Hematopoietic multipotent progenitor cell (in vitro differentiated cells): ENCODE results near the gene TTLL11. TPM values are rescaled to one million over a fixed set of nuclear protein-coding genes. Genes with fewer than 3 reads are reported as not detected.

Experiments used
- DNase-seq, 3 donors: peaks; one replicate each; pipeline ENCODE4 v3.0.0-alpha.2; 2011 to 2015; ENCODE audit warnings: low read depth in 2 of 3, low spot score in 2 of 3
- total RNA-seq: library from RNA; depleted of rRNA; stranded (reverse); fragments of >200 nt; gene quantifications from one replicate; pipeline ENCODE4 v1.2.3, GENCODE V29; 2012

TTLL11 gene
- total RNA-seq, 1 donor = 5.1 TPM

DNA sequence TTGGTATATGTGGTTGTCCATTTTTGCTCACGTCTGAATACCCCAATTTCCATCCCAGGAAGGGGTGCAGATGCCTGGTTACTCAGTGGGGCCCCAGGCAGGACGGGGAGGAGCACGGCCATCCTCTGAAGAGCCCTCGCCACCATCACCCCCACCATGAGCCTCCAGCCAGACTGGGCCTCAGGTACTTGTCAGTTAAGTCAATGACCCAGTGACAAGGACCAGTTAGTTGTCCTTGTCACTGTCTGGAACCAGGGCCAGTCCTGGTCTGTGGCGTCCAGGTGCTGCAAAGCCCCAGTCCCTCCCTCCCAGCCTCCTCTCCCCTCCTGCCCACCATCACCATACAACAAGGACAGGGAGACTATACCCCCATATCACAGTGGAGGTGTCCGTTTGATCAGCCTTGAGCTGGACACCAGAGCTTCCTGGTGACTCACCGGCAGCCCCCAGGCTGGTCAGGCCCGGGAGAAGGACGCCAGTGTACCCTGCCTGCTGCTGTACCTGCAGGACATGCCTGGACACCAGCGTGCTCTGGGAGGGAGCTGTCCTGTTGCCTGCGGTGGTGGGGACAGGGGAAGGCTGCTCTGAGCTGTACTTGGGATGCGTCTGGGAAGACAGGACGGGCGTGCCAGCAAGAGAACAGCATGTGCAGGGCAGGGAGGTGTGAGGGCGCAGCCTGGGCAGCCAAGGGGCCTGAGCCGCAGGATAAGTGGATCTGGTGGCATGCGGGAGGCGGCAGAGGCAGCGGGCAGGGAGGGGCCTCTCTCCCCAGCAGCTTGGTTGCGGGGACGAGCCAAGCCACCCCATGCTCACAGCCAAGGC is 32.6 kb upstream of the TTLL11 start:
- DNase-seq = no peak

DNA sequence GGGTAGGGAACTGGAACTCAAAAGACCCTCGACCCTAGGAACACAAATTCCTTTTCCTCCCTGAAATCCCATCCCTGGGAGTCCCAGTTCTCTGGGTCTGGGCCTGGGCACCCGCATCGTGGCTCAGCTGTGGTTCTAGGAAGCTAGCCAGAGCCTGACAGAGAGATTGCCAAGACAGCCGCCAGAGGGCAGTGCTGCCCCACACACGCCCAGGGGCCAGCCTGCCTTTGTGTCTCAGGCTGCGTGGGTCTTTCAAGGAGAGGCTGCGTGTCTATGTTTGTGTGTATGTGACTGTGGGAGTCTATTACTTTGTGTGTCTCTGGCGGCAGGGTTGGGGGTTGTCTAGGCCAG is 32.0 kb upstream of the TTLL11 start:
- peak; percentile 52 to 87 (median 77) for DNase-seq

DNA sequence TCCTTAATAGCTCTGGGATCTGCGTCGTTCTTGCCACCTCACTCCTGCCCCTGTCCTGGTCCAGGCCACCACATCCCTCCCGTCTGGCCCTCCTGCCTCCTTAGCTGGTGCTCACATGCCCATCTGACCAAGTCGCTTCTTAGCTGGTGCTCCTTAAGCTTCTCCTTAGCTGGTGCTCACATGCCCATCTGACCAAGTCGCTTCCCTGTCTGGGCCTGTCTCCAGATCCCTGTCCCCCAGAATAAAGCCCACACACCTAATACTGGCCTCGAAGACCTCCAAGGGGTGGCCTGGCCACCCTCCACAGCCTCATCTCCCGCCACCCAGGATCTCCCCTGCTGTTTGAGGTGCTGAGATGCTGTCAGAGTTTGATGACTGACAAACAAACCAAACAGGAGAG is 31.4 kb upstream of the TTLL11 start:
- DNase-seq = no peak

DNA sequence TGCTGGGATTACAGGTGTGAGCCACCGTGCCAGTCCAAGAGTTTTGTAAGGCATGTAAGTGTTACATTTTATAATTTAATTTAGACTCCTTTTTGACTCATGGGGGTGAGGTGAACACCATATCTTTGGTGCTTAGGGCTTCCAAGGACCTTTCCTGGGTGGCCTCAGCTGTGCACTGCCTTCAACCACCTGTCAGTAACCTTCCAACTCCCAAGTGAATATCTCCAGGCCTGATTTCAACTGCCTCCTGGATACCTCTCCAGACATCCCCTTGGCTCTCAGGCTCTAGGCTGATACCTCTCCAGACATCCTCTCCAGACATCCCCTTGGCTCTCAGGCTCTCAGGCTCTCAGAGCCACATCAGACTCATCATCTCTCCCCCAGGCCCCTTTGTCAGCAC is 30.9 kb upstream of the TTLL11 start:
- no peak for DNase-seq

DNA sequence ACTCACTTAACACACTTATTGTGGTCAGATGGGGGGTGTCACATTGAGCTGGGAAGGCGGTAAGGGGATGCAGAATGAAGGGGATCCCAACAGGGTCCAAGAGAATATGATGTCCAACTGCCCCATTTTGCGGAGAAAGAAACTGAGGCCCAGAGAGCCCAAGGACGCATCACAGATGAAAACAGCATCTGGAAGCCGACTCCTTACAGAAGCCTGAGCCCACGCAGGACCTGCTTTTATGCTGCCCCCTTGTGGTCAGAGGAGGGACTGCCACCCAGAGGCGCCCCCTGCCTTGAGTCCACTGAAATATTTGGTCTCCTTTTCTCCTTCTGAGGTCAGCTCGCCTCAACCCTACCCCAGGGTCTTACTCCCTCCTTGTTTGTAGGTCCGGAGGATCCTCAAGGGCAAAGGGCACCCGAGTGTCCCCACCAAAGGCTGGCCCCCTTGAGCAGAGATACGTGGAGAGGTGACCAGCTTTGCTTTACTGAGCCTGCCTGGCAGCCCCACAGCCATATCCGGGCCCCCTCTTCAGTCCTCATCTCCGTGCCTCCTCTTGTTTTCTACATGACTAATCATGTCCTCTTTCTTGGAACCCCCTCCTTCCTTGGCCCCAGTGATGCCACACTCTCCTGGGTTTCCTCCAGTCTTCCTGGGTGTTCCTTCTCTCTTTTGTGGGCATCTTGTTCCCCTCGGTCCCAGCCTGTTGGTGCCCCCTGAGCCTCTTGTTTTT is 30.0 kb upstream of the TTLL11 start:
- DNase-seq = peak; percentile 58 to 80 (median 71)

DNA sequence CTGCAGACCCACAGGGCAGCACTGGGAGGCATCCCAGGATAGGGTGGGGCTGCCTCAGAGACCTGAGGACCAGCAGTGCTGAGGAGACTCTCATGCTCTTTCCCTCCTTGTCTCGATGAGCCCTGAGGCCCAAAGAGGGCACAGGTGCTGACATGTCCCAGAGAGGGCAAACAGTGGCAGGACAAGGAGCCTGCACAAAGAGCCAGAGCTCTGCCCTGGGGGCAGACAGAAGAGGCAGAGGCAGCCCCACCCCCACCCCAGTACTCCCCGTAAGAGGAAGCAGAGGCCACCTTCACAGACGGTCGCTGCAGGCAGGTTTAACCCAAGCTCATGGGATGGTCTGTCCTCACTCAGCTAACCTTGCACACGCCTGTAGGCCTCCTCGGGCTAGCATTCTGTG is 29.4 kb upstream of the TTLL11 start:
- peak in 1 of 3 donors; percentile 34 for DNase-seq

DNA sequence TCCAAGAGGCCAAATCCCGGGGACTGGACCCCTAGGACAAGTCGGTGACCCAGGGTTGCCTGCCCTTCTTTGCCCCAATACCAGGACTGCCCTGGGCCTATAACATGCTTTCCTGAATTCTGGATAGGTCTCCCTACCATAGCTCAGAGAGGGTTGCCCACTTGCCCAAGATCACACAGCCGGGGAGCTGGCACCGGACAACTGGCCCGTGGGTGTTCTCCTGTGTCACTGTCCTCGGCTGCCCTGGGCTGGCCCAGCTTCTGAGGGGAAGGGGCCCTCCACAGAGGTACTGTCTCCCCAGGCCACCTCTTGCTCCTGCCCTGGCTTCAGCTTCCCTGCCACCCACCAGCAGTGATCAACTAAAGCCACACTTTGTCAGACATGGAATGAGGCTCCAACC is 28.8 kb upstream of the TTLL11 start:
- DNase-seq = no peak

DNA sequence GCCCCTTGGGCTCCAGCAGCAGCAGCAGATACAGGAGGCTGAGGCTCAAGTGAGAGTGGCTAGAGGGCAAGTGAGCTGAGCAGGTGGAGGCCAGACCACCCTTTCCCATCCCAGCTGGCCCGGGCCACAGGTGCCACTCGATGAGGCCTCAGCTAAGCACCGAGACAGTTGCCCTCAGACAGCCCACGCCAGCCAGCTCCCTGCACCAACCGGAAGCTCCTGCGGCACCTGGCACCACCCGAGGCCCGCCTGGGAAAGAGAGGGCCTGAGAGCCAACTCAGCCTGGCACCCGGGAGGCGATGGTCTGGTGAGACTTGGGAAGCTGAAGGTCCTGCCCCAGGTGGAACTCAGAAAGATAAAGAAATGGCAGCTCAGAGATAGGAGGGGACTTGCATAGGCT is 28.3 kb upstream of the TTLL11 start:
- no peak for DNase-seq

DNA sequence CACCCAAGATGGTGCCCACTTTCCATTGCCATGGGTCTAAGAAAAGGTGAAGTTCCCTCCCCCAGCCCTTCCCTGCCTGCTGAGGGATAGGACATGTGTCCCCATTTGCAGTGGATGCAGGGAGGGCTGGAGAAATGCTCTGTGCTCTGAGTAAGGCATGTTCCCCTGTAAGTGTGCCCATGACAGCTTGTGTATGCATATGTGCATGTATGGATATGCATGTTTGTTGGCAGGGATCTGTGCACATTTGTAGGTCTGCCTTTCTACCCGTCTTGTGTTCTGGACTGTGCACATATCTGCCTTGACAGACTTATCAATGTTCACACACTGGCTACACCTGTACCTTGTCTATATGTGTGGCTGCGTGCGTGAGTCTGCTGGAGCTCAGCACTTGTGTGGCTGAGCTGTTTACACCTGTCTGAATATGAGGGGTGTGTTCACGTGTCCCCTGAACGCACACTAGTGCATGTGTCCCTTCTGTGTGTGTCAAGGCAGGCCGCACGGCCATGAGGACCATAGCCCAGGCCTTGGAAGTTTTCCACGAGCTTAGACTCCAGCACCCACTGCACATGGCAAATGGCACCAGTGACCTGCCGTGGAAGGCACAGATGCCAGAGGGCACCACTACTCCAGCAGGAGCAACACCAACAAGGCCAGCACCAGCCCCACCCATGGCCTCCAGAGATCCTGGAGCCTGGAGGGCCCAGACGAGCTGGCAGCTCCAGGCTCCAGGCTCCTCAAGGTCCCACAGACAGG is 27.4 kb upstream of the TTLL11 start:
- DNase-seq = no peak

DNA sequence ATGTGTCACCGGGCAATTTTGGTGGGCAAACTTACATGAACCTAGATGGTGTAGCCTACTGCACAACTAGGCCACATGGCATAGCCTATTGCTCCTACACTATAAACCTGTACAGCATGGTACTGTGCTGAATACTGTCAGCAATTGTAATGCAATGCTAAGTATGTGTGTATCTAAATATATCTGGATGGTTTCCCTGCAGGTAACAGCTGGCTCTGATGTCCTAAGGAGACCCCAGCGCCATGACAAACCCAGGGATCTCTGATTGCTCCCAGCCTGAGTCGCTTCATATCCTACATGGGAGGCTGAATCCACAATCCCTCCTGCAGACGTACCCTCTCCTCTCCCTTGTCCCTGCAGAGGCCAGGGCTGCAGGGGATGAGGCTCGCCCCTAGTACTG is 26.6 kb upstream of the TTLL11 start:
- no peak for DNase-seq

DNA sequence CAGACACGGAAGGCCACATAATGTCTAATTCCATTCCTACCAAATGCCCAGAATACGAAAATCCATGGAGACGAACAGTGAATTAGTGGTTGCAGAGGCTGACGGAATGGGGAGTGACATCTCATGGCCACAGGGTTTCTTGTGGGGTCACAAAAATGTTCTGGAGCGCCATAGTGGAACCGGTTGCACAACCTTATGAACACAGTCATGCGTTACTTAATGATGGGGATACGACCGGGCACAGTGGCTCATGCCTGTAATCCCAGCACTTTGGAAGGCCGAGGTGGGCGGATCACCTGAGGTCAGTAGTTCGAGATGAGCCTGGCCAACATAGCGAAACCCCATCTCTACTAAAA is 26.0 kb upstream of the TTLL11 start:
- DNase-seq = no peak

DNA sequence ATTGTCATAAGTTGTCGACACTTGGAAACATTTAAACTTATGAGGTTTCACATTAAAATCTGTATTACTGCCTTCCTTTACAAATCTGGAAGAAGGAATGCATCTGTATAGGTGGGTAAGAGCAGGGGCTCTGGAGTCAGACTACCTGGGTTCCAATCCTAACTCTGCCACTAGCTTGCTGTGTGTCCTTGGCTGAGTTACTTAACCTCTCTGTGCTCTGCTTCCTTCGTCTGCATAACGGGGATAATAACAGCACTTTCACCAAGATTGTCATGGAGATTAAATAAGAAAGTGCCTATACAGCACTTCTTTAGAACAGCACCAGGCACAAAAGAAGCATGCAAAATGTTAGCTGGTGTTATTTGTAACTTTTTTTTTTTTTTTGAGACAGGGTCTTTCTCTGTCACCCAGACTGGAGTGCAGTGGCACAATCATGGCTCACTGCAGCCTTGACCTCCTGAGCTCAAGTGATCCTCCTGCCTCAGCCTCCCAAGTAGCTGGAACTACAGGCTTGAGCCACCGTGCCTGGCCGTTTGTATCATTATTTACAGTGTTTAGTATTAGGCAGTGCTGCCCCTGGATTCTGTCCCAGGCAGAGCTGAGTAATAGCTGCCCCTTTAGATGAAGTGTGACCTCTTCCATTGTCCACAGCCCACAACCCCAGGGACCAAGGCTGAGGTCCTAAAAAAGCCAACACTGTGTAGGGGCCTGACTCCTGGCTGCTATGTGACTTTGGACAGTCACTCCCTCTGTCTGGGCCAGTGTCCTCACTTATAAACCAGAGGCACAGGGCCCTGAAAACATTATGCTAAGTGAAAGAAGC is 25.4 kb upstream of the TTLL11 start:
- DNase-seq = no peak

DNA sequence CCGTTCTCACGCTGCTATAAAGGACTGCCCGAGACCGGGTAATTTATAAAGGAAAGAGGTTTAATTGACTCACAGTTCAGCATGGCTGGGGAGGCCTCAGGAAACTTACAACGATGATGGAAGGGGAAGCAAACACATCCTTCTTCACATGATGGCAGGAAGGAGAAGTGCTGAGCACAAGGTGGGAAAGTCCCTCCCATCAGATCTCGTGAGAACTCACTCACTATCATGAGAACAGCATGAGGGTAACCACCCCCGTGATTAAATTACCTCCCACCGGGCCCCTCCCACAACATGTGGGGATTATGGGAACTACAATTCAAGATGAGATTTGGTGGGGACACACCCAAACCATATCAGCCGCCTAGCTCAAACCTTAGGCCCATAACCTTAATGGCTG is 24.1 kb upstream of the TTLL11 start:
- DNase-seq = peak in 1 of 3 donors; percentile 51

DNA sequence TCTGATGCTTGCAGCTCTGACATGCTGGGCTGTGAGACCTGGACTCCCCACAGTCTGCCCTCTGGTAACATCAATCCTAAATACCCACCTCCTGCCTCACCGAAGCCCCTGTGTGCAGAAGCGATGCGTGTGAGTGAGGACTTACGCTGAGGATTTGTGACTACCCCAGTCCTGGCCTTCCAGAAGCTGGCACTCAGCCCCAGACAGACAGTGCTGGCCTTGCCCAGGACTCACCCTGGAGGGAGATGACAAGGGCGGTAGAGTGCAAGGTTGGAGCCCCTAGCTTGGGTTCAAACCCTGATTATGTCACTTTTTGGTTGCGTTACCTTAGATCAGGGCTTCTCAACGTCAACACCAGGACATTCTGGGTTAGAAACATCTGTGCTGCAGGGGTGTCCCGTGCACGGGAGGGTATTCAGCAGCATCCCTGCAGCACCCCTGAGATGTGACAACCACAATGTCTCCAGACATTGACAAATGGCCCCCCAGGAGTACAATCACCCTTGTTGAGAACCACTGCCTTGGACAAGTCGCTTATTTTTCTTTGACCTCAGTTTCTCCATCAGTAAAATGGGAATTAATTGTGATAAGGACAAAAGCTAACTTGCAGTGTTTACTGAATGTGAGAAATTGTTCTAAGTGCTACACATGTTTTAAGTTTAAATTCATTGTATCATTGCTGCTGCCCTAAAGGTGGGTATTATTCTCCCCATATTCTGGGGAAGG is 23.5 kb upstream of the TTLL11 start:
- DNase-seq = no peak

DNA sequence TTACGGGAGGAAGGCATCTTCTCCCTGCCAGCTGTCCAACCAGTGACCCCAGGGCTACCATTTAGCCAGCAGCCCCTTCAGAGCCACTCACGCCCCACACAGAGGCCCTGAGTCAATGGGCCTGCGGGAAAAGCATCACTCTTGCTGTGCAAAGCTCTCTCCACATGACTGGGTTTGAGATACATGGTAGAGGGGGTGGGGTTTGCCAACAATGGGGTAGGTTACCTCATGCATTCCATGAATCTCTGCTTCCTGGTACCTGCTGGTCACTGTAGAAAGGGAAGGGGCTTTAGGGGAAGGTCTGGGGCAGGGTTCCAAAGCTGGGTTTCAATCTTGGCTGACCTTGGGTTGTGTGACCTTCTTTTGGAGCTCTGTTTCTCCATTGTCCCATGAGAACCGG is 22.9 kb upstream of the TTLL11 start:
- DNase-seq = no peak

DNA sequence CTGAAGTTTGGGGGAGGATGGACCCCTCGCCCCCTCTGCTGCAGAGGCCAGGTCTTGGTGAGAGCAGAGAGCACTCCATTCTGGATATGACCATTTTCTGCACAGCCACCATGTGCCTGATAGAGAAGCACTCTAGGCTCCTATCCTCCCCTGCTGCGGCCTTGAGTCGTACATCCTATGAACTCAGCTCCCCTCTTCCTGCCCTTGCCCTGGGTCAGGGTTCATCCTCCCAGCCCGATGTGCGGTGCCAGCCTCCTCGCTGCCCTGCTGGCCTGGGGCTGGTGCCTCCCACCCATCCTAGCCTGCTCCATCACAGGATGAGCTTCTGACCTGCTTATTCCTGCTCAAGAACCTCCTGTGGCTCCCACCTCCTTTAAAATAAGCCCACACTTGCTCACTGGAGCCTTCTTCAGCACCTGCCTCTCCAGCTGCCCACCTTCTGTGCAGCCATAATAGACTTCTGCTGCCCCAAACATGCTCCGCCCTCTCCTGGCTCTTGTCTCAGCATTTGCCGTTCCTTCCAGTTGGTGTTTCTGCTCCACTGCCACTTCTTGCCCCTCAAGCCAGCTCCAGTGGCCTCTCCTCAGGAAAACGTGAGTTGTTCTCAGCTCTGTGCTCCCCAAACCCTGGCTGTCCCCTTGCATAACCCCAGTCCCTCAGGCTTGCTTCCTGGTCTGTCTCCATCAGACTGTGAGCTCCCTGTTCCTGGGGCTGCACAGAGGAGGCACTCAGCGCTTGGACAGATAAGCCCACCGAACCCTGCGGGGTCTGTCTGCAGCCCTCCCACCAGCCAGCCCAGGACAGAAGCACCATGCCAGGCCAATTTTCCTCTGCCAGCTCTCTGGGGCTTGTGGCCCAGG is 22.3 kb upstream of the TTLL11 start:
- DNase-seq = no peak

DNA sequence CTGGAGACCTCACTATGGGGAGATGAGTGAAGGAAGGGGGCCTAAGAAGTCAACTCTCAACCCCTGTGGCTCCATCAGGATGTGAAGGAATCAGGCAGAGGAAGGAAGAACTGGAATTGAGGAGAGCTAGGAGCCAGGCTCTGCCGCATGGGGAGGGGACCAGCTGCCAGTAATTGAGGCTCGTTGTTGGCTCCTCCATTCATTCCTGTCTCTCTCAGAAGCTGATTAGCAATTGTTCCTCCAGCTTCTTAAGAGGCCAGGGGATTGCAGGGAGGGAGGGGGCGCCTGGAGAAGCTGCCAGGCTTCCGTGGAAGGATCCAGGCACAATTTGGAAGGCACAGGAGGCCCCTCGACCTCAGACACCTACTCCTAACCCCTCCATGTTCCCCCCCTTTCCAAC is 20.5 kb upstream of the TTLL11 start:
- DNase-seq = no peak

DNA sequence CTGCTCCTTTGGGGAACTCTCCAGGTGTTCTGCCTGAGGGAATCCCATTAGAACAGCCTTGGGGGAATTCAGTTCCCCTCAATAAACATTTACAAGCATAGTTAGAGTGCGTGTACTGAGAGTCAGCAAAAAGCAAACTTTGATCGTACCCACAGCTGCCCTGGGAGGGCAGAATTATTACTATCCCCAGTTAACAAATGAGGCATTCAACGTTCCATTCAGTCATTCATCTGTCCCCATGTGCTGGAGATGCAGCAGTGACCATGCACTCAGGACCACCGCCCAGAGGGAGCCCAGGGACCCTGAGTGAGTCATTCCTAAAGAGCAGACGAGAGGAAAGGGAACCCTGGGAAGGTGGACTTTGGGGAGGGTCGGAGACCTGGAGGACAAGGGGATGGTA is 19.1 kb upstream of the TTLL11 start:
- DNase-seq = no peak

DNA sequence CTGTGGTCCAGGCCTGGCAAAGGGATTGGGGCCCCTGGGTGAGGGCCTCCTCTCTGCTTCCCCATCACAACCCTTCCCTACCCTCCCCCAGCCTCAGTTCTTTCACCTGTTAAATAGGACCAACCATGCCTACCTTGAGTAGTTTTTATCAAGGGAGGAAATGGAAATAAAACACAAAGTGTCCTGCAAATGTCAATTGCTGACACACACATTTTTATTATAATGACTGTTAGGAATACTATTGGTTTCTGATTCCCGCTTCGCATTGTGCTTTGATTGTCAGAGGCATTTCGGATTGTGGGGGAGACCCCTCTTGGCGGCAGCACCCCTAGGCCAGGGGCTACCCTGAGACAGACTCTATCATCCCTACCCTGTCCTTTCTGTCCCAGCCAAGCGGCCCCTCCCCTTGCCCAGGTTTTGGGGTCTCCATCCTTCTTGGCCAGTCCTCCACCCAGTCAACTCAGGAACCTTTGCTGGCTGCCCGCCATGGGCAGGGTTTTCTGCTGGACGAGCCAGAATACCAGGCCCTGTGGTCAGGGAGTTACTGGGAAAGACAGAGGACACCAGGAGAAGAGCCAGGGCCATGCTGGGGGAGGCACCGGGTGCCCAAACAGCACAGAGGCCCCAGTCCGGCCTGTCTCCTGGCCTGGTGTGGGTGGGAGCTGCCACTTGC is 18.4 kb upstream of the TTLL11 start:
- DNase-seq = no peak
